SK-N-SH treated with all-trans-retinoic acid at 6 μM for 48 hours (cell line): ENCODE results near the gene MMP13.

Source experiments
- ATAC-seq: fragments of 200-7000 bp; cut with Tn5 transposase; 3 replicates; pipeline ENCODE4 v1.9.1; 2020; ENCODE audit warnings: mild to moderate bottlenecking, moderate library complexity
- ARNTL ChIP-seq: fragments of 450-650 bp; formaldehyde crosslinking; IDR thresholded peaks from 2 replicates; pipeline ENCODE4 v1.5.0; 2020; ENCODE audit warnings: low read depth, mild to moderate bottlenecking, moderate library complexity, borderline replicate concordance
- BACH2 ChIP-seq: fragments of 250-450 bp; sonication (Bioruptor Pico); IDR thresholded peaks from 2 replicates; pipeline ENCODE4 v1.9.0; 2021; ENCODE audit warnings: mild to moderate bottlenecking, borderline replicate concordance
- CSDC2 ChIP-seq: fragments of 250-450 bp; sonication (Bioruptor Pico); IDR thresholded peaks from 2 replicates; pipeline ENCODE4 v1.5.0; 2020; ENCODE audit warnings: mild to moderate bottlenecking, moderate library complexity
- ESRRG ChIP-seq: fragments of 250-450 bp; sonication (Bioruptor Pico); IDR thresholded peaks from 2 replicates; pipeline ENCODE4 v1.6.1; 2021; ENCODE audit warnings: mild to moderate bottlenecking
- GLIS3 ChIP-seq: fragments of 250-450 bp; sonication (Bioruptor Pico); IDR thresholded peaks from 2 replicates; pipeline ENCODE4 v1.5.0; 2020; ENCODE audit warnings: mild to moderate bottlenecking, moderate library complexity
- ISL1 ChIP-seq: fragments of 250-450 bp; sonication (Bioruptor Pico); IDR thresholded peaks from 2 replicates; pipeline ENCODE4 v2.1.2; 2022; ENCODE audit warnings: mild to moderate bottlenecking, moderate library complexity
- POU6F1 ChIP-seq: fragments of 250-450 bp; sonication (Bioruptor Pico); IDR thresholded peaks from 2 replicates; pipeline ENCODE4 v1.8.0; 2021; ENCODE audit warnings: low read depth, mild to moderate bottlenecking, moderate library complexity, borderline replicate concordance
- PPARA ChIP-seq: fragments of 250-450 bp; sonication (Bioruptor Pico); IDR thresholded peaks from 2 replicates; pipeline ENCODE4 v1.5.0; 2020; ENCODE audit warnings: mild to moderate bottlenecking, borderline replicate concordance
- RARB ChIP-seq: fragments of 250-450 bp; sonication (Bioruptor Pico); IDR thresholded peaks from 2 replicates; pipeline ENCODE4 v1.8.0; 2021; ENCODE audit warnings: mild to moderate bottlenecking, moderate library complexity
- SNAI2 ChIP-seq: fragments of 250-450 bp; sonication (Bioruptor Pico); IDR thresholded peaks from 2 replicates; pipeline ENCODE4 v1.5.0; 2020; ENCODE audit warnings: mild to moderate bottlenecking, moderate library complexity
- TCF4 ChIP-seq: fragments of 250-450 bp; sonication (Bioruptor Pico); IDR thresholded peaks from 2 replicates; pipeline ENCODE4 v1.8.0; 2021; ENCODE audit warnings: mild to moderate bottlenecking, moderate library complexity, borderline replicate concordance
- TOX ChIP-seq: fragments of 250-450 bp; sonication (Bioruptor Pico); IDR thresholded peaks from 2 replicates; pipeline ENCODE4 v1.8.0; 2021; ENCODE audit warnings: mild to moderate bottlenecking, moderate library complexity, borderline replicate concordance
- ZC3H10 ChIP-seq: fragments of 250-450 bp; sonication (Bioruptor Pico); IDR thresholded peaks from 2 replicates; pipeline ENCODE4 v1.5.1; 2021; ENCODE audit warnings: mild to moderate bottlenecking, moderate library complexity
- ZFP3 ChIP-seq: fragments of 250-450 bp; sonication (Bioruptor Pico); IDR thresholded peaks from 2 replicates; pipeline ENCODE4 v1.5.0; 2020; ENCODE audit warnings: mild to moderate bottlenecking, moderate library complexity
- ZFP30 ChIP-seq: fragments of 450-650 bp; formaldehyde crosslinking; IDR thresholded peaks from 2 replicates; pipeline ENCODE4 v1.5.0; 2022; ENCODE audit warnings: mild to moderate bottlenecking, moderate library complexity
- ZNF565 ChIP-seq: fragments of 450-650 bp; formaldehyde crosslinking; conservative IDR thresholded peaks from 2 replicates; pipeline ENCODE4 v1.5.0; 2020; ENCODE audit warnings: low read depth, mild to moderate bottlenecking, moderate library complexity
- ZNF70 ChIP-seq: fragments of 450-650 bp; formaldehyde crosslinking; IDR thresholded peaks from 2 replicates; pipeline ENCODE4 v1.5.0; 2020; ENCODE audit warnings: mild to moderate bottlenecking, moderate library complexity
- ZNF8 ChIP-seq: fragments of 450-650 bp; formaldehyde crosslinking; IDR thresholded peaks from 2 replicates; pipeline ENCODE4 v1.5.0; 2020; ENCODE audit warnings: mild to moderate bottlenecking, moderate library complexity
- TF ChIP-seq, protein P1 (sequence below): fragments of 250-450 bp; sonication (Bioruptor Pico); IDR thresholded peaks from 2 replicates; pipeline ENCODE4 v1.5.1; 2020; ENCODE audit warnings: low read depth, mild to moderate bottlenecking, moderate library complexity
- TF ChIP-seq, protein P2 (sequence below): fragments of 250-450 bp; sonication (Bioruptor Pico); IDR thresholded peaks from 2 replicates; pipeline ENCODE4 v1.5.1; 2021; ENCODE audit warnings: mild to moderate bottlenecking, moderate library complexity
- TF ChIP-seq, protein P3 (sequence below): fragments of 250-450 bp; sonication (Bioruptor Pico); IDR thresholded peaks from 2 replicates; pipeline ENCODE4 v1.8.0; 2020; ENCODE audit warnings: mild to moderate bottlenecking, moderate library complexity, borderline replicate concordance
- TF ChIP-seq, protein P4 (sequence below): fragments of 250-450 bp; sonication (Bioruptor Pico); IDR thresholded peaks from 2 replicates; pipeline ENCODE4 v1.5.0; 2020; ENCODE audit warnings: mild to moderate bottlenecking, moderate library complexity

The MMP13 gene

GRCh38 chr11:102986815-102987214 lies 31.3 kb upstream of the MMP13 start:
- TF ChIP-seq TCF4 (CRISPR knock-in tag) (no peak), ZNF8 (no peak), RARB (CRISPR knock-in tag) (no peak), BACH2 (CRISPR knock-in tag) (no peak), GLIS3 (CRISPR knock-in tag) (no peak), PPARA (CRISPR knock-in tag) (no peak), TOX (CRISPR knock-in tag) (no peak), ZFP30 (CRISPR knock-in tag) (no peak), ISL1 (CRISPR knock-in tag) (no peak), ESRRG (no peak), POU6F1 (no peak), ZC3H10 (no peak), CSDC2 (CRISPR knock-in tag) (no peak), ZNF70 (CRISPR knock-in tag) (no peak), SNAI2 (no peak)
- TF ChIP-seq, protein P1, sequence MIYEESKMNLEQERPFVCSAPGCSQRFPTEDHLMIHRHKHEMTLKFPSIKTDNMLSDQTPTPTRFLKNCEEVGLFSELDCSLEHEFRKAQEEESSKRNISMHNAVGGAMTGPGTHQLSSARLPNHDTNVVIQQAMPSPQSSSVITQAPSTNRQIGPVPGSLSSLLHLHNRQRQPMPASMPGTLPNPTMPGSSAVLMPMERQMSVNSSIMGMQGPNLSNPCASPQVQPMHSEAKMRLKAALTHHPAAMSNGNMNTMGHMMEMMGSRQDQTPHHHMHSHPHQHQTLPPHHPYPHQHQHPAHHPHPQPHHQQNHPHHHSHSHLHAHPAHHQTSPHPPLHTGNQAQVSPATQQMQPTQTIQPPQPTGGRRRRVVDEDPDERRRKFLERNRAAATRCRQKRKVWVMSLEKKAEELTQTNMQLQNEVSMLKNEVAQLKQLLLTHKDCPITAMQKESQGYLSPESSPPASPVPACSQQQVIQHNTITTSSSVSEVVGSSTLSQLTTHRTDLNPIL = no peak
- TF ChIP-seq, protein P2, sequence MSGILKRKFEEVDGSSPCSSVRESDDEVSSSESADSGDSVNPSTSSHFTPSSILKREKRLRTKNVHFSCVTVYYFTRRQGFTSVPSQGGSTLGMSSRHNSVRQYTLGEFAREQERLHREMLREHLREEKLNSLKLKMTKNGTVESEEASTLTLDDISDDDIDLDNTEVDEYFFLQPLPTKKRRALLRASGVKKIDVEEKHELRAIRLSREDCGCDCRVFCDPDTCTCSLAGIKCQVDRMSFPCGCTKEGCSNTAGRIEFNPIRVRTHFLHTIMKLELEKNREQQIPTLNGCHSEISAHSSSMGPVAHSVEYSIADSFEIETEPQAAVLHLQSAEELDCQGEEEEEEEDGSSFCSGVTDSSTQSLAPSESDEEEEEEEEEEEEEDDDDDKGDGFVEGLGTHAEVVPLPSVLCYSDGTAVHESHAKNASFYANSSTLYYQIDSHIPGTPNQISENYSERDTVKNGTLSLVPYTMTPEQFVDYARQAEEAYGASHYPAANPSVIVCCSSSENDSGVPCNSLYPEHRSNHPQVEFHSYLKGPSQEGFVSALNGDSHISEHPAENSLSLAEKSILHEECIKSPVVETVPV (CRISPR knock-in tag) = no peak
- TF ChIP-seq, protein P3, sequence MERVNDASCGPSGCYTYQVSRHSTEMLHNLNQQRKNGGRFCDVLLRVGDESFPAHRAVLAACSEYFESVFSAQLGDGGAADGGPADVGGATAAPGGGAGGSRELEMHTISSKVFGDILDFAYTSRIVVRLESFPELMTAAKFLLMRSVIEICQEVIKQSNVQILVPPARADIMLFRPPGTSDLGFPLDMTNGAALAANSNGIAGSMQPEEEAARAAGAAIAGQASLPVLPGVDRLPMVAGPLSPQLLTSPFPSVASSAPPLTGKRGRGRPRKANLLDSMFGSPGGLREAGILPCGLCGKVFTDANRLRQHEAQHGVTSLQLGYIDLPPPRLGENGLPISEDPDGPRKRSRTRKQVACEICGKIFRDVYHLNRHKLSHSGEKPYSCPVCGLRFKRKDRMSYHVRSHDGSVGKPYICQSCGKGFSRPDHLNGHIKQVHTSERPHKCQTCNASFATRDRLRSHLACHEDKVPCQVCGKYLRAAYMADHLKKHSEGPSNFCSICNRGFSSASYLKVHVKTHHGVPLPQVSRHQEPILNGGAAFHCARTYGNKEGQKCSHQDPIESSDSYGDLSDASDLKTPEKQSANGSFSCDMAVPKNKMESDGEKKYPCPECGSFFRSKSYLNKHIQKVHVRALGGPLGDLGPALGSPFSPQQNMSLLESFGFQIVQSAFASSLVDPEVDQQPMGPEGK = no peak
- ATAC-seq = peak; percentile 35; the same call in 2 of the 3 replicates

DNA sequence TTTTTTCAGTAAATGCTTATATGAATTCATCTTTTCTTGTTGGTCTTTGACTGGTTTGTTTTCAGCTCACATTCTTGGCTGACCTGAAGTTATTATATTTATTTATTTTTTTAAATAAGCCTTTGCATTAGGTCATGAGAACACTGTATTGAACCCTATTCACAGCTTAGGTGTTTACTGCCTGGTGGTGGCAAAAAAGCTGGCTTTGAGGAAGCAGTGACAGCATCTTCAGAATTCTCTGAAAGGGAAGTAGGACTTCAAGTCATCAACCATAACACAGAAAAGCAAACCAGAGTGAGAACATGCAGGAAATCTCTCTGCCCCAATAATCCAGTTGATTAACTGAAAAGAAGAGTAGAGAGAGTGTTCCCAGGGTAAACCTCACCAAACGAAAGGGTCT lies 30.3 kb upstream of the MMP13 start:
- ATAC-seq = no peak
- no peak for TF ChIP-seq PPARA (CRISPR knock-in tag)
- TF ChIP-seq ZFP3 (CRISPR knock-in tag) = no peak
- no peak for TF ChIP-seq ZNF565
- TF ChIP-seq, protein P4, sequence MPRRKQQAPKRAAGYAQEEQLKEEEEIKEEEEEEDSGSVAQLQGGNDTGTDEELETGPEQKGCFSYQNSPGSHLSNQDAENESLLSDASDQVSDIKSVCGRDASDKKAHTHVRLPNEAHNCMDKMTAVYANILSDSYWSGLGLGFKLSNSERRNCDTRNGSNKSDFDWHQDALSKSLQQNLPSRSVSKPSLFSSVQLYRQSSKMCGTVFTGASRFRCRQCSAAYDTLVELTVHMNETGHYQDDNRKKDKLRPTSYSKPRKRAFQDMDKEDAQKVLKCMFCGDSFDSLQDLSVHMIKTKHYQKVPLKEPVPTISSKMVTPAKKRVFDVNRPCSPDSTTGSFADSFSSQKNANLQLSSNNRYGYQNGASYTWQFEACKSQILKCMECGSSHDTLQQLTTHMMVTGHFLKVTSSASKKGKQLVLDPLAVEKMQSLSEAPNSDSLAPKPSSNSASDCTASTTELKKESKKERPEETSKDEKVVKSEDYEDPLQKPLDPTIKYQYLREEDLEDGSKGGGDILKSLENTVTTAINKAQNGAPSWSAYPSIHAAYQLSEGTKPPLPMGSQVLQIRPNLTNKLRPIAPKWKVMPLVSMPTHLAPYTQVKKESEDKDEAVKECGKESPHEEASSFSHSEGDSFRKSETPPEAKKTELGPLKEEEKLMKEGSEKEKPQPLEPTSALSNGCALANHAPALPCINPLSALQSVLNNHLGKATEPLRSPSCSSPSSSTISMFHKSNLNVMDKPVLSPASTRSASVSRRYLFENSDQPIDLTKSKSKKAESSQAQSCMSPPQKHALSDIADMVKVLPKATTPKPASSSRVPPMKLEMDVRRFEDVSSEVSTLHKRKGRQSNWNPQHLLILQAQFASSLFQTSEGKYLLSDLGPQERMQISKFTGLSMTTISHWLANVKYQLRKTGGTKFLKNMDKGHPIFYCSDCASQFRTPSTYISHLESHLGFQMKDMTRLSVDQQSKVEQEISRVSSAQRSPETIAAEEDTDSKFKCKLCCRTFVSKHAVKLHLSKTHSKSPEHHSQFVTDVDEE (CRISPR knock-in tag) = no peak
- no peak for TF ChIP-seq POU6F1
- no peak for TF ChIP-seq TOX (CRISPR knock-in tag)
- TF ChIP-seq, protein P2 (CRISPR knock-in tag) = no peak
- no peak for TF ChIP-seq ZC3H10
- TF ChIP-seq ZNF8 = no peak
- TF ChIP-seq ARNTL (CRISPR knock-in tag) = no peak
- TF ChIP-seq, protein P1 = no peak
- TF ChIP-seq ZFP30 (CRISPR knock-in tag) = no peak
